ENCODE results near the gene TSHR. TPM values are rescaled to one million over a fixed set of nuclear protein-coding genes. Genes with fewer than 3 reads are reported as not detected.
A peak's percentile ranks its signal among the peaks of the same experiment; 100 is the strongest.

The TSHR gene
- total and polyA plus RNA-seq, 2 of the 4 experiments (the other 2 are of a cell fraction) = not detected

DNA sequence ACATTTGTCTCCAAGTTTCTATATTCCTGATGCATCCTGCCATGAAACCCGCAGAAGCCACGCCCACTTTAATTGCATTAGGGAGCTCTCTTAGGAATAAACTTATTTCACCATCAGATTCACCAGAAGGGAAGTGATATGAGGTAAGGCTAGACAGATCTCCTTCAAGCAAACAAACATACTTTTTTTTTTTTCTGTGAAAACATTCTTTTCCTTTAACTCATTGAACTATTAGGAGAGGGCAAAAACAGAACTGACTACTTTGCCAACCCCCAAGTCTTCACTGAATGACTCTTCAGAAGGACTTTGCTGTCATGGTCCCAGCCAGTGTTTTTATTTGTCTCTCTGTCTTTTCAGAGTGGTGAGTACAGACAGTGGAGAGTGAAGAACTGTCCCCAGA, 216.9 kb downstream of the TSHR start:
- peak overlapping the region; percentile 64 for H3K4me2 ChIP-seq (ENCODE audit: low read depth, low read length)
- WGBS, 2 experiments (ENCODE audit: extremely low coverage in 2 of 2, insufficient read length in 1 of 2) = no CpG with 5 or more reads among the region's 2 CpGs
- intact Hi-C loops (cut with micrococcal nuclease) = loop anchor here (5.0 kb wide), 1 partner anchor 45 kb away; no protein-coding TSS in a partner anchor

More for the DNA sequence above, 216.9 kb downstream of the TSHR start:
- H3K36me3 ChIP-seq (ENCODE audit: control insufficient read depth, insufficient read depth, low read length) = no peaks in the 10 kb centered on the region
- peak overlapping the region; percentile 3 for H2AFZ ChIP-seq (replicated peaks; ENCODE audit: low read length, poor library complexity)
- ChIA-PET CTCF (interaction anchor here (0.6 to 1.9 kb wide), 4 partner anchors 8 to 368 kb away, joined by 3 to 8 read pairs (median 4); no protein-coding TSS in a partner anchor), POLR2A (ENCODE audit: unreplicated experiment) (interaction anchor here (0.8 kb wide), 1 partner anchor 48 kb away, joined by 12 read pairs; the partner anchor contains the start of gene GTF2A1)
- H3K79me1 ChIP-seq (ENCODE audit: low read depth in 1 of 2, low read length in 2 of 2) = peaks cover 0 to 6% of the 10 kb centered on the region in 2 experiments; a peak in 1 of 4 replicates
- no peak overlapping the region for H3K9ac ChIP-seq (ENCODE audit: low read depth, low read length)
- peaks cover 9% of the 10 kb centered on the region; the same call in 1 of the 2 replicates for H3K4me1 ChIP-seq (ENCODE audit: control insufficient read depth, insufficient read depth, low read length)
- H4K5ac ChIP-seq (ENCODE audit: low read depth, low read length) = no peak overlapping the region
- no peak overlapping the region for H3K14ac ChIP-seq (replicated peaks; ENCODE audit: low read depth, low read length)
- in situ Hi-C loops (cut with MboI; ENCODE audit: low sequenced_read_pairs) = no loop called here
- H3K23ac ChIP-seq (ENCODE audit: low read depth, low read length) = 0 out of 2 replicates have a peak overlapping the region, but pooled peaks have one; percentile 15
- no peak overlapping the region for H4K91ac ChIP-seq (ENCODE audit: insufficient read depth, low read depth, low read length)
- H2BK5ac ChIP-seq (ENCODE audit: low read depth, low read length, poor library complexity, severe bottlenecking) = no peak overlapping the region
- no peak overlapping the region for H3K56ac ChIP-seq (ENCODE audit: extremely low read depth, insufficient read depth, low read length)
- dilution Hi-C loops (cut with HindIII; ENCODE audit: low sequenced_read_pairs, unreplicated experiment) = no loop called here
- no peak overlapping the region for H2BK120ac ChIP-seq (ENCODE audit: low read depth, low read length)
- BruUV-seq (replicated peaks) = no TSS peak
- peak; percentile 30 for DNase-seq
- H3K4me3 ChIP-seq (ENCODE audit: insufficient read depth, low read depth, low read length) = no peak overlapping the region
- no peak overlapping the region for H2AK9ac ChIP-seq (replicated peaks; ENCODE audit: low read depth, low read length, poor library complexity)
- H4K20me1 ChIP-seq (ENCODE audit: insufficient read depth, low read length) = no peaks in the 10 kb centered on the region
- H3K27me3 ChIP-seq (ENCODE audit: control insufficient read depth, insufficient read depth, low read length) = no peaks in the 10 kb centered on the region
- H3K18ac ChIP-seq (ENCODE audit: low read depth, low read length) = peak overlapping the region; percentile 77; the same call in 1 of the 2 replicates
- TF ChIP-seq FOS (IDR thresholded peaks at IDR 0.05; ENCODE audit: low read depth, low read length) (no peak), NFE2L2 (IDR thresholded peaks at IDR 0.05; ENCODE audit: low read depth, low read length) (no peak), RFX5 (IDR thresholded peaks at IDR 0.05; ENCODE audit: low read depth, low read length) (no peak), RAD21 (IDR thresholded peaks at IDR 0.05; ENCODE audit: low read length) (no peak), BHLHE40 (IDR thresholded peaks at IDR 0.05; ENCODE audit: low read depth, low read length) (no peak)
- TF ChIP-seq, protein P1, sequence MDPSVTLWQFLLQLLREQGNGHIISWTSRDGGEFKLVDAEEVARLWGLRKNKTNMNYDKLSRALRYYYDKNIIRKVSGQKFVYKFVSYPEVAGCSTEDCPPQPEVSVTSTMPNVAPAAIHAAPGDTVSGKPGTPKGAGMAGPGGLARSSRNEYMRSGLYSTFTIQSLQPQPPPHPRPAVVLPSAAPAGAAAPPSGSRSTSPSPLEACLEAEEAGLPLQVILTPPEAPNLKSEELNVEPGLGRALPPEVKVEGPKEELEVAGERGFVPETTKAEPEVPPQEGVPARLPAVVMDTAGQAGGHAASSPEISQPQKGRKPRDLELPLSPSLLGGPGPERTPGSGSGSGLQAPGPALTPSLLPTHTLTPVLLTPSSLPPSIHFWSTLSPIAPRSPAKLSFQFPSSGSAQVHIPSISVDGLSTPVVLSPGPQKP (IDR thresholded peaks at IDR 0.05; ENCODE audit: borderline replicate concordance, low read depth, low read length) = no peak
- peak overlapping the region; percentile 54; the same call in 1 of the 2 replicates for H3K4ac ChIP-seq (ENCODE audit: low read depth, low read length)
- no peak overlapping the region for H3K27ac ChIP-seq (ENCODE audit: insufficient read depth, low read length)
- H3K9me1 ChIP-seq (ENCODE audit: insufficient read depth, low read length) = peaks cover 4% of the 10 kb centered on the region; the same call in 1 of the 2 replicates
- H4K8ac ChIP-seq (ENCODE audit: low read depth in 2 of 2, low read length in 2 of 2) = no peak overlapping the region
- H2AK5ac ChIP-seq (ENCODE audit: low read depth, low read length) = no peak overlapping the region
- H2BK15ac ChIP-seq (ENCODE audit: low read depth, low read length) = no peak overlapping the region
- H2BK20ac ChIP-seq (ENCODE audit: low read depth, low read length) = peak overlapping the region; percentile 25; the same call in 1 of the 2 replicates
- H3K9me3 ChIP-seq (ENCODE audit: control insufficient read depth, insufficient read depth, low read length) = no peaks in the 10 kb centered on the region
- no peak for ATAC-seq (ENCODE audit: low read depth)
